Astrocyte (in vitro differentiated cells and primary cell): ENCODE measurements around the gene TXNDC12.

Experiments used
- CTCF ChIP-seq: IDR thresholded peaks from 2 replicates; pipeline ENCODE4 v1.5.1; 2011; ENCODE audit warnings: low read depth, mild to moderate bottlenecking, inconsistent platforms, low read length, moderate library complexity; ENCODE audit not compliant: insufficient read depth
- EZH2 ChIP-seq: IDR thresholded peaks from 2 replicates; pipeline ENCODE4 v1.6.1; 2012; ENCODE audit warnings: mild to moderate bottlenecking, low read length, inconsistent platforms; ENCODE audit not compliant: insufficient read depth

GRCh38 chr1:52057876-52058415 is 3.0 kb upstream of the TXNDC12 start:
- no peak for TF ChIP-seq EZH2
- no peak for TF ChIP-seq CTCF
